GM18867 (cell line): ENCODE measurements around the gene VASH1.

ENCODE experiments used
- ATAC-seq: cut with Tn5 transposase; IDR thresholded peaks from one replicate; pipeline ENCODE4 v1.9.1; 2021; ENCODE audit warnings: mild to moderate bottlenecking, moderate library complexity; ENCODE audit not compliant: unreplicated experiment

The VASH1 gene

GRCh38 chr14:76827696-76828296, 66.5 kb downstream of the VASH1 start:
- ATAC-seq = no peak

GRCh38 chr14:76828339-76829012, 67.2 kb downstream of the VASH1 start:
- ATAC-seq = no peak

GRCh38 chr14:76829013-76829365, 67.7 kb downstream of the VASH1 start:
- ATAC-seq = no peak

GRCh38 chr14:76829650-76830421, 68.6 kb downstream of the VASH1 start:
- ATAC-seq = no peak

GRCh38 chr14:76830556-76830955, 69.3 kb downstream of the VASH1 start:
- ATAC-seq = no peak

- ATAC-seq = no peak
Observed at GRCh38 chr14:76832503-76832988, 71.3 kb downstream of the VASH1 start.
